Measurements from ENCODE around the gene ADGRB3. TPM values are rescaled to one million over a fixed set of nuclear protein-coding genes. Genes with fewer than 3 reads are reported as not detected.

ADGRB3 gene
- total and polyA plus RNA-seq, 2 donors (not counting 3 experiments of a cell fraction or from before 2014, with no cell fraction given): not detected

DNA sequence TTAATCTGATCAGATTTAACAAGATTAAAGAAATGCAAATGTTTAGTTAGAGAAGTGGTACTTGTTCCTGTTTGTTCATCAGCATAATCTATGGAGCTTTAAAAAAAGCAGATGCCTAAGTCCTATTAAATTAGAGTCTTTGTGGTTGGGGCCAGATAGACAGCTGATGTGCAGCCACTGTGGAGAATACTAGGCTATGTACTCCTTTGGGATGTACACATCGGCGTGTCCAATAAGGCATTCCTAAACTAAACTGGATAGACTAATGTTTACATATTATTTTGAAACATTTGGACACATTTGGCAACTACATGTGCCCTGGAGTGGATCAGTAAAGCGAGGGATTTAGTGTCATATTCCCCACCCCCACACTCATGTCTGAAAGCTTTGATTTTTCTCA lies 702.2 kb downstream of the ADGRB3 start:
- H3K9ac ChIP-seq (replicated peaks; ENCODE audit: extremely low read depth, insufficient read depth, low read length): no peak overlapping the region
- no peaks in the 10 kb centered on the region for H4K20me1 ChIP-seq (replicated peaks; ENCODE audit: control insufficient read depth, extremely low read depth, insufficient read depth, low read length)
- no peak overlapping the region for H2AFZ ChIP-seq (ENCODE audit: low read depth, low read length)
- dilution Hi-C loops (cut with MboI; ENCODE audit: extremely low pct_ligation_motif_present, low sequenced_read_pairs) (no loop called here), intact Hi-C loops (cut with micrococcal nuclease) (no loop called here)
- H3K9me3 ChIP-seq (replicated peaks; ENCODE audit: control insufficient read depth, insufficient read depth, low read length): peaks cover 2% of the 10 kb centered on the region
- FAIRE-seq: no peak
- no peaks in the 10 kb centered on the region for H3K4me1 ChIP-seq (ENCODE audit: control insufficient read depth, extremely low read depth, insufficient read depth, low read length)
- no peak for DNase-seq (ENCODE audit: low read depth, low spot score)
- H3K36me3 ChIP-seq (ENCODE audit: control insufficient read depth in 2 of 2, extremely low read depth in 1 of 2, insufficient read depth in 2 of 2, low read length in 2 of 2): no peaks in the 10 kb centered on the region
- no peaks in the 10 kb centered on the region for H3K79me2 ChIP-seq (ENCODE audit: control insufficient read depth, insufficient read depth, low read length)
- H3K4me2 ChIP-seq (ENCODE audit: insufficient read depth, low read length): no peak overlapping the region
- TF ChIP-seq, protein P1, sequence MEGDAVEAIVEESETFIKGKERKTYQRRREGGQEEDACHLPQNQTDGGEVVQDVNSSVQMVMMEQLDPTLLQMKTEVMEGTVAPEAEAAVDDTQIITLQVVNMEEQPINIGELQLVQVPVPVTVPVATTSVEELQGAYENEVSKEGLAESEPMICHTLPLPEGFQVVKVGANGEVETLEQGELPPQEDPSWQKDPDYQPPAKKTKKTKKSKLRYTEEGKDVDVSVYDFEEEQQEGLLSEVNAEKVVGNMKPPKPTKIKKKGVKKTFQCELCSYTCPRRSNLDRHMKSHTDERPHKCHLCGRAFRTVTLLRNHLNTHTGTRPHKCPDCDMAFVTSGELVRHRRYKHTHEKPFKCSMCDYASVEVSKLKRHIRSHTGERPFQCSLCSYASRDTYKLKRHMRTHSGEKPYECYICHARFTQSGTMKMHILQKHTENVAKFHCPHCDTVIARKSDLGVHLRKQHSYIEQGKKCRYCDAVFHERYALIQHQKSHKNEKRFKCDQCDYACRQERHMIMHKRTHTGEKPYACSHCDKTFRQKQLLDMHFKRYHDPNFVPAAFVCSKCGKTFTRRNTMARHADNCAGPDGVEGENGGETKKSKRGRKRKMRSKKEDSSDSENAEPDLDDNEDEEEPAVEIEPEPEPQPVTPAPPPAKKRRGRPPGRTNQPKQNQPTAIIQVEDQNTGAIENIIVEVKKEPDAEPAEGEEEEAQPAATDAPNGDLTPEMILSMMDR (IDR thresholded peaks at IDR 0.05; ENCODE audit: extremely low read depth in 1 of 2, insufficient read depth in 1 of 2, low read depth in 1 of 2, low read length in 2 of 2): no peak
- TF ChIP-seq JUN (IDR thresholded peaks at IDR 0.05; ENCODE audit: borderline replicate concordance, insufficient read depth, insufficient read length, low read depth): no peak
- TF ChIP-seq EZH2 (IDR thresholded peaks at IDR 0.05; ENCODE audit: borderline replicate concordance, low read depth, low read length, severe bottlenecking): no peak
- TF ChIP-seq GATA2 (IDR thresholded peaks at IDR 0.05; ENCODE audit: insufficient read depth, insufficient read length, low read depth, low read length): no peak
- no peak for TF ChIP-seq FOS (IDR thresholded peaks at IDR 0.05; ENCODE audit: borderline replicate concordance, insufficient read depth, low read length)
- no peak for TF ChIP-seq POLR2AphosphoS5 (IDR thresholded peaks at IDR 0.05; ENCODE audit: insufficient read depth, low read depth, low read length)
- TF ChIP-seq MYC (IDR thresholded peaks at IDR 0.05; ENCODE audit: low read depth, low read length): no peak
- TF ChIP-seq, protein P2, sequence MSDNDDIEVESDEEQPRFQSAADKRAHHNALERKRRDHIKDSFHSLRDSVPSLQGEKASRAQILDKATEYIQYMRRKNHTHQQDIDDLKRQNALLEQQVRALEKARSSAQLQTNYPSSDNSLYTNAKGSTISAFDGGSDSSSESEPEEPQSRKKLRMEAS (IDR thresholded peaks at IDR 0.05; ENCODE audit: insufficient read depth, insufficient read length): no peak
- no peak for TF ChIP-seq POLR2A (IDR thresholded peaks at IDR 0.05; ENCODE audit: low read depth, low read length)
- no peaks in the 10 kb centered on the region for H3K9me1 ChIP-seq (replicated peaks; ENCODE audit: control insufficient read depth, extremely low read depth, insufficient read depth, low read length)
- POLR2A ChIA-PET: no interaction called here
- no peak overlapping the region for H3K27ac ChIP-seq (ENCODE audit: insufficient read depth, low read depth, low read length)
- BruUV-seq (replicated peaks): no TSS peak
- CTCF ChIA-PET: no interaction called here
- H3K4me3 ChIP-seq (replicated peaks in 1 of 3; ENCODE audit: insufficient read depth in 1 of 3, low read depth in 1 of 3, low read length in 3 of 3): no peak overlapping the region
- H3K27me3 ChIP-seq (ENCODE audit: control insufficient read depth in 2 of 2, insufficient read depth in 2 of 2, low read length in 2 of 2): no peaks in the 10 kb centered on the region
